NB4 (cell line): ENCODE results near the gene LAMA1.

Experiments used
- CTCF ChIP-seq: IDR thresholded peaks from one replicate; pipeline ENCODE4 v1.5.1; 2012; ENCODE audit warnings: low read depth, low read length
- MYC ChIP-seq: IDR thresholded peaks from 2 replicates; pipeline ENCODE4 v1.6.1; 2011; ENCODE audit warnings: low read depth, low read length
- TF ChIP-seq, protein P1 (sequence below): IDR thresholded peaks from 2 replicates; pipeline ENCODE4 v1.6.1; 2011; ENCODE audit warnings: low read depth, low read length

GRCh38 chr18:7059276-7059675 is 58.3 kb downstream of the LAMA1 start:
- TF ChIP-seq, protein P1, sequence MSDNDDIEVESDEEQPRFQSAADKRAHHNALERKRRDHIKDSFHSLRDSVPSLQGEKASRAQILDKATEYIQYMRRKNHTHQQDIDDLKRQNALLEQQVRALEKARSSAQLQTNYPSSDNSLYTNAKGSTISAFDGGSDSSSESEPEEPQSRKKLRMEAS = no peak
- TF ChIP-seq CTCF (no peak), MYC (no peak)
